ENCODE measurements around the gene CCDC82. TPM values are rescaled to one million over a fixed set of nuclear protein-coding genes. Genes with fewer than 3 reads are reported as not detected.

CCDC82 gene
- total and polyA plus RNA-seq, 2 of the 4 experiments (the other 2 are of a cell fraction), result 4.1 to 9.4 TPM

DNA sequence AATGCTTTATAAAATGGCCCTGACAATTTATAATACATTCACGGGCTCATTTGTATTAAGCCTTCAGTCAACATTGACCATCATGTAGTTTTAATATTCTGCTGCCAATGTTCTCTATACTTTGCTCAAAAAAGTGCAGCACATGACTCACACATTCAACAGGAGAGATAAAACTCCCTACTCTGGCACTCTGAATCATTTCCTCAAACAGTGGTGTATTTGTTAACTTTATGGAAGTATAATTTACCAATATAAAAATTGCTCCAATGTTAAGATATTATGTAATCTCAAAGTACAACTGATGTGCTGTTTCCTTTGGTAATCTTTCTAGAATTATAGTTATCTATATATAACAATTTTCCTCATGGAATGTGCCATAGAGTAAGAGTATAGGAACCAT is 86.6 kb downstream of the CCDC82 start:
- no peak overlapping the region for H2AFZ ChIP-seq (replicated peaks; ENCODE audit: low read length, poor library complexity)
- H3K4me2 ChIP-seq (ENCODE audit: low read depth, low read length), result peak overlapping the region; percentile 18; the same call in 1 of the 2 replicates
- no peak overlapping the region for H3K27ac ChIP-seq (ENCODE audit: insufficient read depth, low read length)
- H3K4me1 ChIP-seq (ENCODE audit: control insufficient read depth, insufficient read depth, low read length), result peaks cover 11% of the 10 kb centered on the region
- ChIA-PET CTCF (no interaction called here), POLR2A (ENCODE audit: unreplicated experiment) (interaction anchor here (0.7 kb wide), 1 partner anchor 36 kb away, joined by 3 read pairs; no protein-coding TSS in a partner anchor)
- H3K36me3 ChIP-seq (ENCODE audit: control insufficient read depth, insufficient read depth, low read length), result 0 out of 2 replicates have a peak, but pooled peaks cover 1% of the 10 kb centered on the region
- H4K91ac ChIP-seq (ENCODE audit: insufficient read depth, low read depth, low read length), result no peak overlapping the region
- H2BK5ac ChIP-seq (ENCODE audit: low read depth, low read length, poor library complexity, severe bottlenecking), result no peak overlapping the region
- no peak overlapping the region for H3K23ac ChIP-seq (ENCODE audit: low read depth, low read length)
- intact Hi-C loops (cut with micrococcal nuclease), result no loop called here
- H3K9me1 ChIP-seq (ENCODE audit: insufficient read depth, low read length), result peaks cover 22% of the 10 kb centered on the region
- no peak overlapping the region for H4K5ac ChIP-seq (ENCODE audit: low read depth, low read length)
- H3K79me1 ChIP-seq (ENCODE audit: low read depth in 1 of 2, low read length in 2 of 2), result peaks cover 37 to 70% of the 10 kb centered on the region in 2 experiments
- no peak overlapping the region for H3K56ac ChIP-seq (ENCODE audit: extremely low read depth, insufficient read depth, low read length)
- BruUV-seq (replicated peaks), result no TSS peak
- dilution Hi-C loops (cut with HindIII; ENCODE audit: low sequenced_read_pairs, unreplicated experiment), result no loop called here
- H3K9me3 ChIP-seq (ENCODE audit: control insufficient read depth, insufficient read depth, low read length), result no peaks in the 10 kb centered on the region
- H4K20me1 ChIP-seq (ENCODE audit: insufficient read depth, low read length), result peaks cover 8% of the 10 kb centered on the region; the same call in 1 of the 2 replicates
- no peak overlapping the region for H3K14ac ChIP-seq (replicated peaks; ENCODE audit: low read depth, low read length)
- no peak overlapping the region for H2BK20ac ChIP-seq (ENCODE audit: low read depth, low read length)
- H3K18ac ChIP-seq (ENCODE audit: low read depth, low read length), result no peak overlapping the region
- no CpG with 5 or more reads among the region's 1 CpG for WGBS, 2 experiments (ENCODE audit: extremely low coverage in 2 of 2, insufficient read length in 1 of 2)
- no peak overlapping the region for H3K4me3 ChIP-seq (ENCODE audit: insufficient read depth, low read depth, low read length)
- in situ Hi-C loops (cut with MboI; ENCODE audit: low sequenced_read_pairs), result no loop called here
- no peak overlapping the region for H3K9ac ChIP-seq (ENCODE audit: low read depth, low read length)
- peak; percentile 22 for ATAC-seq (ENCODE audit: low read depth)
- H3K4ac ChIP-seq (ENCODE audit: low read depth, low read length), result no peak overlapping the region
- peak; percentile 87 for DNase-seq
- H2AK9ac ChIP-seq (replicated peaks; ENCODE audit: low read depth, low read length, poor library complexity), result no peak overlapping the region
- no peak overlapping the region for H2BK120ac ChIP-seq (ENCODE audit: low read depth, low read length)
- no peak overlapping the region for H2BK15ac ChIP-seq (ENCODE audit: low read depth, low read length)
- no peak overlapping the region for H4K8ac ChIP-seq (ENCODE audit: low read depth in 2 of 2, low read length in 2 of 2)
- H2AK5ac ChIP-seq (ENCODE audit: low read depth, low read length), result no peak overlapping the region
- no peak for TF ChIP-seq CHD1 (IDR thresholded peaks at IDR 0.05; ENCODE audit: low read depth, low read length)
- TF ChIP-seq SMC3 (IDR thresholded peaks at IDR 0.05; ENCODE audit: low read depth, low read length), result no peak
- TF ChIP-seq, protein P1, sequence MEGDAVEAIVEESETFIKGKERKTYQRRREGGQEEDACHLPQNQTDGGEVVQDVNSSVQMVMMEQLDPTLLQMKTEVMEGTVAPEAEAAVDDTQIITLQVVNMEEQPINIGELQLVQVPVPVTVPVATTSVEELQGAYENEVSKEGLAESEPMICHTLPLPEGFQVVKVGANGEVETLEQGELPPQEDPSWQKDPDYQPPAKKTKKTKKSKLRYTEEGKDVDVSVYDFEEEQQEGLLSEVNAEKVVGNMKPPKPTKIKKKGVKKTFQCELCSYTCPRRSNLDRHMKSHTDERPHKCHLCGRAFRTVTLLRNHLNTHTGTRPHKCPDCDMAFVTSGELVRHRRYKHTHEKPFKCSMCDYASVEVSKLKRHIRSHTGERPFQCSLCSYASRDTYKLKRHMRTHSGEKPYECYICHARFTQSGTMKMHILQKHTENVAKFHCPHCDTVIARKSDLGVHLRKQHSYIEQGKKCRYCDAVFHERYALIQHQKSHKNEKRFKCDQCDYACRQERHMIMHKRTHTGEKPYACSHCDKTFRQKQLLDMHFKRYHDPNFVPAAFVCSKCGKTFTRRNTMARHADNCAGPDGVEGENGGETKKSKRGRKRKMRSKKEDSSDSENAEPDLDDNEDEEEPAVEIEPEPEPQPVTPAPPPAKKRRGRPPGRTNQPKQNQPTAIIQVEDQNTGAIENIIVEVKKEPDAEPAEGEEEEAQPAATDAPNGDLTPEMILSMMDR (conservative IDR thresholded peaks at IDR 0.05; ENCODE audit: low read depth, low read length), result no peak
- peak; percentile 24; the same call in 1 of the 2 replicates for TF ChIP-seq MAFK (IDR thresholded peaks at IDR 0.05; ENCODE audit: low read depth, low read length)
- no peak for TF ChIP-seq MAZ (IDR thresholded peaks at IDR 0.05; ENCODE audit: borderline replicate concordance, low read depth, low read length)
- TF ChIP-seq RAD21 (IDR thresholded peaks at IDR 0.05; ENCODE audit: low read length), result 0 out of 2 replicates have a peak, but pooled peaks have one; percentile 15
- peak; percentile 56; the same call in 1 of the 2 replicates for TF ChIP-seq CEBPB (IDR thresholded peaks at IDR 0.05; ENCODE audit: low read depth, low read length)
- peak; percentile 83 for TF ChIP-seq FOS (IDR thresholded peaks at IDR 0.05; ENCODE audit: low read depth, low read length)
- TF ChIP-seq, protein P2, sequence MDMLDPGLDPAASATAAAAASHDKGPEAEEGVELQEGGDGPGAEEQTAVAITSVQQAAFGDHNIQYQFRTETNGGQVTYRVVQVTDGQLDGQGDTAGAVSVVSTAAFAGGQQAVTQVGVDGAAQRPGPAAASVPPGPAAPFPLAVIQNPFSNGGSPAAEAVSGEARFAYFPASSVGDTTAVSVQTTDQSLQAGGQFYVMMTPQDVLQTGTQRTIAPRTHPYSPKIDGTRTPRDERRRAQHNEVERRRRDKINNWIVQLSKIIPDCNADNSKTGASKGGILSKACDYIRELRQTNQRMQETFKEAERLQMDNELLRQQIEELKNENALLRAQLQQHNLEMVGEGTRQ (IDR thresholded peaks at IDR 0.05; ENCODE audit: low read depth, low read length), result peak; percentile 70
- TF ChIP-seq RFX5 (IDR thresholded peaks at IDR 0.05; ENCODE audit: low read depth, low read length), result no peak
- H3K27me3 ChIP-seq (ENCODE audit: control insufficient read depth, insufficient read depth, low read length), result no peaks in the 10 kb centered on the region

All from IMR-90 (cell line).